Astrocyte (in vitro differentiated cells and primary cell): ENCODE results near the gene BANK1. TPM values are rescaled to one million over a fixed set of nuclear protein-coding genes. Genes with fewer than 3 reads are reported as not detected.
A peak's percentile ranks its signal among the peaks of the same experiment; 100 is the strongest.

Experiments used
- DNase-seq: peaks from one replicate; pipeline ENCODE4 v3.0.0-alpha.2; 2010; ENCODE audit warnings: low read depth
- FAIRE-seq: peaks from 2 replicates; lab custom pipeline; 2011; peaks lifted over from hg19 to GRCh38; lab: Jason Lieb, UNC
- H2AFZ ChIP-seq: 2 replicates; pipeline ENCODE4 v1.6.0; 2012; ENCODE audit warnings: low read depth, low read length, inconsistent platforms
- H3K27ac ChIP-seq: 2 replicates; pipeline ENCODE4 v1.5.1; 2011; ENCODE audit warnings: low read depth, low read length, inconsistent platforms
- H3K27me3 ChIP-seq: 2 replicates; pipeline ENCODE4 v1.6.0; 2011; ENCODE audit warnings: low read length, inconsistent platforms; ENCODE audit not compliant: insufficient read depth
- H3K36me3 ChIP-seq: 2 replicates; pipeline ENCODE4 v1.5.1; 2011; ENCODE audit warnings: low read length, inconsistent platforms; ENCODE audit not compliant: insufficient read depth
- H3K4me1 ChIP-seq: 2 replicates; pipeline ENCODE4 v1.5.1; 2011; ENCODE audit warnings: low read length, inconsistent platforms; ENCODE audit not compliant: insufficient read depth
- H3K4me2 ChIP-seq: 2 replicates; pipeline ENCODE4 v1.6.0; 2012; ENCODE audit warnings: low read length, inconsistent platforms
- H3K4me3 ChIP-seq: 2 replicates; pipeline ENCODE4 v1.5.1; 2011; ENCODE audit warnings: low read depth, mild to moderate bottlenecking, low read length, inconsistent platforms; ENCODE audit not compliant: insufficient read depth
- H3K79me2 ChIP-seq: 2 replicates; pipeline ENCODE4 v1.6.0; 2012; ENCODE audit warnings: mild to moderate bottlenecking, low read length, inconsistent platforms; ENCODE audit not compliant: insufficient read depth
- H3K9ac ChIP-seq: 2 replicates; pipeline ENCODE4 v1.6.0; 2012; ENCODE audit warnings: mild to moderate bottlenecking, low read length, inconsistent platforms
- H3K9me3 ChIP-seq: 2 replicates; pipeline ENCODE4 v1.5.1; 2012; ENCODE audit warnings: low read depth, mild to moderate bottlenecking, low read length, inconsistent platforms; ENCODE audit not compliant: insufficient read depth
- H4K20me1 ChIP-seq: 2 replicates; pipeline ENCODE4 v1.6.0; 2012; ENCODE audit warnings: low read length, inconsistent platforms; ENCODE audit not compliant: insufficient read depth
- H3K27ac Mint-ChIP-seq: one replicate; pipeline ENCODE4 v1.8.0; 2021; ENCODE audit warnings: mild to moderate bottlenecking, mixed read lengths; ENCODE audit not compliant: unreplicated experiment
- H3K27me3 Mint-ChIP-seq: one replicate; pipeline ENCODE4 v1.8.0; 2021; ENCODE audit warnings: low read depth, mixed read lengths; ENCODE audit not compliant: unreplicated experiment
- H3K36me3 Mint-ChIP-seq: one replicate; pipeline ENCODE4 v1.8.0; 2021; ENCODE audit warnings: low read depth, mixed read lengths; ENCODE audit not compliant: unreplicated experiment
- H3K4me1 Mint-ChIP-seq: one replicate; pipeline ENCODE4 v1.8.0; 2021; ENCODE audit warnings: low read depth, mixed read lengths; ENCODE audit not compliant: unreplicated experiment
- H3K4me3 Mint-ChIP-seq: one replicate; pipeline ENCODE4 v1.8.0; 2021; ENCODE audit warnings: mild to moderate bottlenecking, moderate library complexity, mixed read lengths; ENCODE audit not compliant: unreplicated experiment
- H3K9me3 Mint-ChIP-seq: one replicate; pipeline ENCODE4 v1.8.0; 2021; ENCODE audit warnings: mild to moderate bottlenecking, mixed read lengths; ENCODE audit not compliant: unreplicated experiment
- CTCF ChIP-seq: IDR thresholded peaks from 2 replicates; pipeline ENCODE4 v1.5.1; 2011; ENCODE audit warnings: low read depth, mild to moderate bottlenecking, inconsistent platforms, low read length, moderate library complexity; ENCODE audit not compliant: insufficient read depth
- EZH2 ChIP-seq: IDR thresholded peaks from 2 replicates; pipeline ENCODE4 v1.6.1; 2012; ENCODE audit warnings: mild to moderate bottlenecking, low read length, inconsistent platforms; ENCODE audit not compliant: insufficient read depth
- total RNA-seq: library from RNA; stranded (reverse); gene quantifications from 2 replicates; pipeline ENCODE4 v1.2.1, GENCODE V29; 2021

The BANK1 gene
- total RNA-seq, 1 donor from 2014 or later: 1.3 TPM

GRCh38 chr4:101850698-101851097, 60.2 kb downstream of the BANK1 start:
- Histone ChIP-seq H3K4me3 (no peak overlapping the region), H2AFZ (no peak overlapping the region), H3K36me3 (no peaks in the 10 kb centered on the region), H3K4me1 (peaks cover 12% of the 10 kb centered on the region), H3K9me3 (no peaks in the 10 kb centered on the region), H3K27me3 (no peaks in the 10 kb centered on the region), H3K9ac (no peak overlapping the region), H4K20me1 (no peaks in the 10 kb centered on the region), H3K27ac (no peak overlapping the region), H3K79me2 (no peaks in the 10 kb centered on the region), H3K4me2 (no peak overlapping the region)
- FAIRE-seq (no peak), DNase-seq (no peak)
- peaks cover 3% of the 10 kb centered on the region for H3K9me3 Mint-ChIP-seq
- H3K4me1 Mint-ChIP-seq: peaks cover 29% of the 10 kb centered on the region
- TF ChIP-seq CTCF (no peak), EZH2 (no peak)
- H3K4me3 Mint-ChIP-seq: no peak overlapping the region
- H3K27ac Mint-ChIP-seq: peak overlapping the region; percentile 1
- no peaks in the 10 kb centered on the region for H3K27me3 Mint-ChIP-seq
- no peaks in the 10 kb centered on the region for H3K36me3 Mint-ChIP-seq

- Histone ChIP-seq H3K79me2 (no peaks in the 10 kb centered on the region), H3K36me3 (no peaks in the 10 kb centered on the region), H3K9ac (no peak overlapping the region), H4K20me1 (no peaks in the 10 kb centered on the region), H3K27ac (no peak overlapping the region), H3K9me3 (no peaks in the 10 kb centered on the region), H3K27me3 (no peaks in the 10 kb centered on the region), H2AFZ (no peak overlapping the region), H3K4me3 (no peak overlapping the region), H3K4me1 (peaks cover 12% of the 10 kb centered on the region), H3K4me2 (no peak overlapping the region)
- FAIRE-seq (no peak), DNase-seq (no peak)
- Mint-ChIP-seq H3K9me3 (peaks cover 3% of the 10 kb centered on the region), H3K27ac (peak overlapping the region; percentile 60), H3K36me3 (no peaks in the 10 kb centered on the region), H3K4me3 (no peak overlapping the region), H3K27me3 (no peaks in the 10 kb centered on the region), H3K4me1 (peaks cover 31% of the 10 kb centered on the region)
- TF ChIP-seq EZH2 (no peak), CTCF (no peak)
Measured at GRCh38 chr4:101851672-101852071, 61.1 kb downstream of the BANK1 start.

GRCh38 chr4:101853028-101853427, 62.5 kb downstream of the BANK1 start:
- DNase-seq (no peak), FAIRE-seq (no peak)
- Histone ChIP-seq H3K9me3 (no peaks in the 10 kb centered on the region), H4K20me1 (no peaks in the 10 kb centered on the region), H3K9ac (peak overlapping the region; percentile 59), H3K4me1 (peaks cover 12% of the 10 kb centered on the region), H3K27ac (peak overlapping the region; percentile 75), H3K36me3 (no peaks in the 10 kb centered on the region), H3K27me3 (no peaks in the 10 kb centered on the region), H3K4me2 (peak overlapping the region; percentile 40), H3K4me3 (no peak overlapping the region), H3K79me2 (no peaks in the 10 kb centered on the region), H2AFZ (peak overlapping the region; percentile 29)
- H3K36me3 Mint-ChIP-seq: no peaks in the 10 kb centered on the region
- TF ChIP-seq CTCF (no peak), EZH2 (no peak)
- H3K4me1 Mint-ChIP-seq: peaks cover 33% of the 10 kb centered on the region
- peak overlapping the region; percentile 91 for H3K27ac Mint-ChIP-seq
- no peak overlapping the region for H3K4me3 Mint-ChIP-seq
- no peaks in the 10 kb centered on the region for H3K27me3 Mint-ChIP-seq
- no peaks in the 10 kb centered on the region for H3K9me3 Mint-ChIP-seq
